Stimulated activated CD4-positive, alpha-beta T cell treated with anti-CD3 and anti-CD28 coated beads, TNF-alpha, amount 100 ng/mL, for 24 hours (primary cell): ENCODE data around the gene COP1.
A peak's percentile ranks its signal among the peaks of the same experiment; 100 is the strongest.
"Not testable (repeated sequence)": the region's sequence is repeated elsewhere in the genome, so short reads cannot be mapped to it uniquely, and the experiment has no call there.

Experiments used
- DNase-seq, 3 experiments: peaks; one replicate each; pipeline ENCODE4 v3.0.0-alpha.2; 2020; ENCODE audit warnings: low read depth in 3 of 3

Gene COP1

GRCh38 chr1:176033881-176034280, 173.2 kb downstream of the COP1 start:
- DNase-seq = no peak

GRCh38 chr1:176033474-176033873, 173.6 kb downstream of the COP1 start:
- DNase-seq = no peak

- no peak for DNase-seq
Observed at GRCh38 chr1:176032040-176032645, 174.9 kb downstream of the COP1 start.

GRCh38 chr1:176029609-176030008, 177.5 kb downstream of the COP1 start:
- DNase-seq = no peak

- no peak for DNase-seq
Observed at GRCh38 chr1:176029155-176029554, 177.9 kb downstream of the COP1 start.

GRCh38 chr1:176027934-176028333, 179.2 kb downstream of the COP1 start:
- DNase-seq = peak in 1 of 3 experiments; percentile 2

- no peak for DNase-seq
Observed at GRCh38 chr1:176022574-176022973, 184.5 kb downstream of the COP1 start.

GRCh38 chr1:176017722-176018121, 189.4 kb downstream of the COP1 start:
- DNase-seq = no peak

- no peak for DNase-seq
Observed at GRCh38 chr1:176009951-176010350, 197.1 kb downstream of the COP1 start.

- DNase-seq = not testable (repeated sequence)
Observed at GRCh38 chr1:176007756-176008389, 199.2 kb downstream of the COP1 start.

- DNase-seq = not testable (repeated sequence)
Observed at GRCh38 chr1:175994660-175995059, 212.4 kb downstream of the COP1 start.

- not testable (repeated sequence) for DNase-seq
Observed at GRCh38 chr1:175992825-175993224, 214.3 kb downstream of the COP1 start.

GRCh38 chr1:175992202-175992601, 214.9 kb downstream of the COP1 start:
- not testable (repeated sequence) for DNase-seq

GRCh38 chr1:175984813-175985212, 222.3 kb downstream of the COP1 start:
- no peak for DNase-seq

- DNase-seq = no peak
Observed at GRCh38 chr1:175984057-175984812, 222.9 kb downstream of the COP1 start.

GRCh38 chr1:175983363-175983762, 223.7 kb downstream of the COP1 start:
- not testable (repeated sequence) for DNase-seq

GRCh38 chr1:175981128-175981527, 226.0 kb downstream of the COP1 start:
- DNase-seq = no peak

- DNase-seq = no peak
Observed at GRCh38 chr1:175978926-175979325, 228.2 kb downstream of the COP1 start.

GRCh38 chr1:175978476-175978875, 228.6 kb downstream of the COP1 start:
- DNase-seq = no peak

GRCh38 chr1:175976865-175977642, 230.0 kb downstream of the COP1 start:
- DNase-seq = no peak

- no peak for DNase-seq
Observed at GRCh38 chr1:175969231-175969630, 237.9 kb downstream of the COP1 start.
